LNCaP clone FGC (cell line): Measurements from ENCODE around the gene TMEM50B.

Experiments used
- DNase-seq: peaks from one replicate; pipeline ENCODE4 v3.0.0-alpha.2; 2011; ENCODE audit warnings: low read depth
- H3K4me3 ChIP-seq: 2 replicates; pipeline ENCODE4 v1.5.1; 2011; ENCODE audit warnings: mild to moderate bottlenecking, low read depth, low read length, control low read depth
- CTCF ChIP-seq: IDR thresholded peaks from 2 replicates; pipeline ENCODE4 v1.5.1; 2012; ENCODE audit warnings: mild to moderate bottlenecking; ENCODE audit not compliant: control insufficient read depth, insufficient read depth; ENCODE audit errors: extremely low read depth

The TMEM50B gene

DNA sequence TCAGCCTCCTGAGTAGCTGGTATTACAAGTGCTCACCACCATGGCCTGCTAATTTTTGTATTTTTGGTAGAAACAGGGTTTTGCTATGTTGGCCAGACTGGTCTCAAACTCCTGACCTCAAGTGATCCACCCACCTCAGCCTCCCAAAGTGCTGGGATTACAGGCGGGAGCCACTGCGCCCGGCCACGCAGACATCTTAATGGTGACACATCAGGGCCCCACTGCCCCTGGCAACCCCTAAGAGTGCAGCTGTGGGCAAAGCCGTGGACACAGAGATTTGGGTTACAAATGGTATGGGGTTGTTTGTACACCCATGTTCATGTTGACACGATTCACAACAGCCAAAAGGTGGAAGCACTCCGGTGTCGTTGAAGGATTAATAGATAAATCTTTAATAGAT lies 46.8 kb downstream of the TMEM50B start:
- no peak overlapping the region for H3K4me3 ChIP-seq
- DNase-seq, result no peak
- TF ChIP-seq CTCF, result no peak

DNA sequence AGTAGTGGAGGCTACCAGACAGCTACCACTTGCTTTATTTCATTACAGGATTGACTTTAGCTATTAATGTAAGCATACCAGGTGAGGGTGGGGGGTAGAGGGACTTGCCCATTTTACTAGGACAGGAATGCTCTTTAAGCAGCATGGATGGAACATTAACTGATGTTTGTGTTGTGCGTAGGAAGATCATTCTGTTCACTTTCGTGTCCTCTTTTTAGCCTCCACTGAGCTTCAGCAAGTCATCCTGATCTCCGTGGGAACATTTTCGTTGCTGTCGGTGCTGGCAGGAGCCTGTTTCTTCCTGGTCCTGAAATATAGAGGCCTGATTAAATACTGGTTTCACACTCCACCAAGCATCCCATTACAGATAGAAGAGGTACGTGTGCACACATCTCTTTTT lies 47.3 kb downstream of the TMEM50B start:
- no peak overlapping the region for H3K4me3 ChIP-seq
- no peak for DNase-seq
- TF ChIP-seq CTCF, result no peak

DNA sequence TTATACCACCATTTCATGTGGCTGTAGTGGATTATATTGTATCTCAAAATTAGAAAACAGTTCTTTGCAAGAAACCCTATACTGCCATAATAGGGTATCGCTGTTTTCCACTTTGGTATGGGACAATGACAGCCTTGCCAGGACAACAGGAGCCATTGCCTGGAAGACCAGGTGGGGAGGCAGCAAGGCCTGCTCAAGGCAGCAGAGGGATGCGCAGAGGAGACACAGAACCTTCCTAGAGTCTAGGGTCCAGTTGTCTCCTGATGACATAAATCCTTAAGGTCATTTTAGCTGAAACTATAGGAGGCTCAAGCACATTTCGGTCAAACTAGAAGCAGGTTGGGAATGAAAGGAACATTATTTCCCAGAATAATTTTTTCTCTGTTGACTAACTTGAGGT lies 48.9 kb downstream of the TMEM50B start:
- no peak overlapping the region for H3K4me3 ChIP-seq
- no peak for TF ChIP-seq CTCF
- no peak for DNase-seq

GRCh38 chr21:33428669-33429068 lies 51.1 kb downstream of the TMEM50B start:
- no peak for TF ChIP-seq CTCF
- no peak overlapping the region for H3K4me3 ChIP-seq
- DNase-seq, result no peak

GRCh38 chr21:33427051-33427450 lies 52.7 kb downstream of the TMEM50B start:
- no peak overlapping the region for H3K4me3 ChIP-seq
- no peak for TF ChIP-seq CTCF
- no peak for DNase-seq

DNA sequence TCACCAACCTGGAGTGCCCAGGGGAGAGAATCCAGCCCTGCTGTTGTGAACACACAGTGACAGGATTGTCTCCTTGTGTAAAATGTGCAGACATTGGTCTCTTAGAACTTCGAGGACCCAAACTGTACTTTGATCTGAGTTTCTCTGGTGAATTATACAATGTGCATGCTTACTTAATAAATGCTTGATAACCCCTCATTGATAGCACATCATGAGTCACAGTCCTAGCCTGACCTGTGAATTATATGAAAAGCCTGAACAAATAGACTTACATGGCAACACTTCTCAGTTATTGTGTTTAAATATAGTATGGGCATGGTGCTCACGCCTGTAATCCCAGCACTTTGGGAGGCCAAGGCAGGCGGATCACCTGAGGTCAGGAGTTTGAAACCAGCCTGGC lies 53.9 kb downstream of the TMEM50B start:
- TF ChIP-seq CTCF, result no peak
- H3K4me3 ChIP-seq, result no peak overlapping the region
- no peak for DNase-seq

GRCh38 chr21:33424214-33424613 lies 55.6 kb downstream of the TMEM50B start:
- no peak overlapping the region for H3K4me3 ChIP-seq
- DNase-seq, result no peak
- no peak for TF ChIP-seq CTCF
